GM19467 (cell line): ENCODE data around the gene LTO1.
"Not testable (repeated sequence)": the region's sequence is repeated elsewhere in the genome, so short reads cannot be mapped to it uniquely, and the experiment has no call there.

Source experiments
- ATAC-seq: cut with Tn5 transposase; IDR thresholded peaks from one replicate; pipeline ENCODE4 v1.9.1; 2021; ENCODE audit warnings: mild to moderate bottlenecking, moderate library complexity; ENCODE audit not compliant: unreplicated experiment

LTO1 gene

GRCh38 chr11:69636512-69637197, 38.5 kb downstream of the LTO1 start:
- no peak for ATAC-seq

DNA sequence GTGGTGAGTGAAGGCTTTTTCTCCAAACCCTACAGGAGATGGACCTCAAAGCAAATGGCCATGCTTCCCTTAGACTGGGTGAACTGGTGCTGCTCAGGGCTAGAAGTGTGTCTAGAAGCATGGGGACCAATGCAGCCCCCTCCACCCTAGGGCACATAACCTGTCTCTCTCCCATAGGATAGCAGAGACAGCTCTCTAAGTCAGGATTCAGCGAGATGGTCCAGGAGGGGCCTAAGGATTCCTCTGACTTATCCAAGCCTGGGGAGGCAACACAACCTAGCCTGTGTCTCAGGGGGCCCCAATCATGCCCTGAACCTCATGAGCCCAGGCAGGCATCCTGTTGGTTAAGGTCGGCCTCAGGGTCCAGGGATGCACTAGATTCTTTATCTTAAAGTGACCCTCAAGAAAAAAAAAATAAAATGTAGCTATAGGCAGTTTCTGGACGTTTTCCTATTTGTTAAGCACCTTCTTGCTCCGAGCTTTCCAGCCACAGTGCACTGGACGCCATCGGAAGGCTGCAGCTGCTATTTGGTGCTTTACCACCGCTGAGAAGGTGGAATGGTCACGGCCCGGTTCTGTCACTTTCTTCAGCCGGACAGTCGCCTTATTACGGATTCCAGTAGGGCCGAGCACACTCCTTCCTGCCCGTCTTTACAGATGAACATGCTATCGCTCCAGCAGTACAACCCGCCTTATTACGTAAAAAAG, 39.2 kb downstream of the LTO1 start:
- ATAC-seq: no peak

GRCh38 chr11:69635195-69635594, 40.0 kb downstream of the LTO1 start:
- no peak for ATAC-seq

- ATAC-seq: no peak
Measured at GRCh38 chr11:69634590-69634989, 40.6 kb downstream of the LTO1 start.

DNA sequence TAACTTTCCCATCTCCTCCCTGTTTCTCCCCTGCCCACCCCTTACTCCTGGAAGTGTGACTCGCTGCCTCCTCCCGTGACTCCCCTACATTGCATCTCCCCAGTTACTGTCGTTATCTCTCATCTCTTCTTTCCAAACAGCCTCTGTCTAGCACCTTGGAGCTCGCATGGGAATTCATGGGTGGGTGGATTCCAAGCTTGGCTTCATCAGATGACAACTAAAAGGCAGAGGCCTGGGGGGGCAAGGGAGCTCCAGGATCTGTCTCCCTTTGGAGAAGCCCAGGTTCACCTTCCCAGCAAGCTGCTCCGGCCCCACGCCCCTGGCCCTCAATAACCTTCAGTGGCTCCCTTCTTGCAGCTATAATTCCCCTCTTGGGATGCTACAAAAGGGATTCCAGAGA, 41.1 kb downstream of the LTO1 start:
- no peak for ATAC-seq

DNA sequence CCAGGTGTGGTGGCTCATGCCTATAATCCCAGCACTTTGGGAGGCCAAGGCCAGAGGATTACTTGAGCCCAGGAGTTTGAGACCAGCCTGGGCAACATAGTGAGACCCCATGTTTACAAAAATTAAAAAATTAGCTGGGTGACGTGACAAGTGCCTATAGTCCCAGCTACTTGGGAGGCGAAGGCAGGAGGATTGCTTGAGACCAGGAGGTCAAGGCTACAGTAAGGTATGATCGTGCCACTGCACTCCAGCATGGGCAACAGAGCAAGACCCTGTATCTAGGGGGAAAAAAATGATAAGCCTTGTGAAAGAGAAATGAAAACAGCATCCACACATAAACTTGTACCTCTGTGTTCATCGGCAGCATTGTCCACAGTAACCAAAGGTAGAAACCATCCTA, 42.3 kb downstream of the LTO1 start:
- no peak for ATAC-seq

DNA sequence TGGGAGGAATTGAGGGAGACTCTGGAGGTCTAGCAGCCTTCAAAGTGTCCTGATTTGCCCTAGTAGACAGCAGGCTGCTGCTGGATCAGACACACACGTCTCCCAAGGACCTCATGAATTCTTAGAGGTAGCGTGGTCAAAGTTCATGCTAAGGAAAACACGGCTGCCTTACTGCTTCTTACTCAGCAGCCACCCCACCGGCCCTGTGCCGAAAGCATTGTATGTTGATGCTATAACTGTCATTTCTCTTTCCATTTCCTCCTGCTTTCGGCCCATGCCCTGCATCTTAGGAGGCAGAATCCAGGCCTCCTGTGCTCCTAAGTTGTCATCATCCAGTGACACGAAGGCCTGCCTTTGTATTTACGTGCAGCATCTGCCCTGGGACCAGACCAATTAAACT, 44.7 kb downstream of the LTO1 start:
- no peak for ATAC-seq

- no peak for ATAC-seq
Measured at GRCh38 chr11:69630017-69630416, 45.1 kb downstream of the LTO1 start.

- no peak for ATAC-seq
Measured at GRCh38 chr11:69627551-69627950, 47.6 kb downstream of the LTO1 start.

DNA sequence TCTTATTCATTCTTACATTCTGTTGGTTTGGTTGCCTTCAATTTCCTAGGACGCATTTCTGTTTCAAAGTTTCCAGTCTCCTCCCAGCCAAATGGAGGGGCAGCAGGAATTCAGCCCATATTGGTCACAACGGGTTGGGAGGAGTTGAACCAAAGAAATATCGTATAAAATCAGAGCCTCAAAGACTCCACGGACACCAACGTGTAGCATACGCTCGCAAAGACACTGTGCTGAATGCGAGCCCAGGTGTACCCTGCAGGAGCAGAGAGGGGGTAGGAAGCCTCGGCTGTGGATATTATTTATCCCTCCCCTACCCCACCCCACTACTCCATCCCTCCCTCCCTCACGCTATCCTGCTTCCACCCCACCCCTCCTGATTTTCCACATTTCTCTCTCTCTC, 49.7 kb downstream of the LTO1 start:
- ATAC-seq: no peak

- ATAC-seq: no peak
Measured at GRCh38 chr11:69624293-69624692, 50.9 kb downstream of the LTO1 start.

DNA sequence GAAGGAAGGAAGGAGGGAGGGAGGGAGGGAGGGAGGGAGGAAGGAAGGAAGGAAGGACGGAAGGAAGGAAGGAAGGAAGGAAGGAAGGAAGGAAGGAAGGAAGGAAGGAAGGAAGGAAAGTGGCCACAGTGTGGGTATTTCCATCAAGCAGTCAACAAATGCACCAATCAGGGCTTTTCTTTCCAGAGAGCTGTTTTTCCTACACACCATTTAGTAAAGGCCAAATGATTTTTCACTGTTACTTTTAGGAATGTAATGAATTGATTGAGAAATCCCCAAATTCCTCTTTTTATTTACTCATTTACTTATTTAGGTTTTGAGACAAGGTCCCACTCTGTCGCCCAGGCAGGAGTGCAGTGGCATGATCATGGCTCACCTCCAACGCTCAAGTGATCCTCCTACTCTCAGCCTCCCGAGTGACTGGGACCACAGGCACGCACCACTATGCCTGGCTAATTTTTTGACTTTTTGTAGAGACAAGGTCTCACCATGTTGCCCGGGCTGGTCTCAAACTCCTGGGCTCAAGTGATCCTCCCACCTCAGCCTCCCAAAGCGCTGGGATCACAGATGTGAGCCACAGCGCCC, 53.0 kb downstream of the LTO1 start:
- ATAC-seq: not testable (repeated sequence)

DNA sequence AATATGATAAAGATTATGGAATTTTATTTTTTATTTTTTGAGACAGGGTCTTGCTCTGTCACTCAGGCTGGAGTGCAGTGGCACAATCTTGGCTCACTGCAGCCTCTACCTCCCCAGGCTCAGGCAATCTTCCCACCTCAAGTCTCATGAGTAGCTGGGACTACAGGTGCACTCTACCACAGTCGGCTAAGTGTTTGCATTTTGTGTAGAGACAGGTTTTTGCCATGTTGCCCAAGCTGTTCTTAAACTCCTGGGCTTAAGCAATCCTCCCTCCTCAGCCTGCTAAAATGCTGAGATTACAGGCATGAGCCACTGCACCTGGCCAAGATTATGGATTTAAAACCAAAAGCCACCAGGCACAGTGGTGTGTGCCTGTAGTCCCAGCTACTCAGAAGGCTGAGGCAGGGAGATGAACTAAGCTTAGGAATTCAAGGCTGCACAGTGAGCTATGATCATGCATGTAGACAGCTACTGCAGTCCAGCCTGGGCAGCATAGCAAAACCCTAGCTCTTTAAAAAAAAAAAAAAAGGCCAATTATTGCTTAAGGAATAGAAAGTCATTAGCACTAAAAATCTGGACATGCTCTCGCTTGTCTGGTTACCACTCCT, 54.4 kb downstream of the LTO1 start:
- no peak for ATAC-seq

DNA sequence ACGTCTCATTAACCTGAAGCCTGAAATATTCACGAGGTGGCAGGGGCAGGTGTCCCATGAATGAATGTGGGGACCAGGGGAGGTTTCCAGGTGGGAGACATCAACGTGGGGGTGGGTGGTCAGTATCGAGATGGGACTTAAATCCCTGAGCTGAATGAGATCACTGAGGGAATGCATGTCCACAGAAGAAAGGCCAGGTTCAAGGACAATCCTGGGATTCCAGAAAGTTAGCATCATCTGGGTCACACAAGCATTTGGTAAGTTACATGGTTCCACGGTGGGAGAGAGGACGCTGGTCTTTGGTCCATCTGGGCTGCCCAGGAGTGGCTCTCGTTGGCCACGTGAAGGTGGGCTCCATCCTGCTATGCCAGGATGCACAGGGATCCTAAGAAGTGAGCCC, 56.9 kb downstream of the LTO1 start:
- ATAC-seq: no peak

- ATAC-seq: no peak
Measured at GRCh38 chr11:69617682-69618081, 57.5 kb downstream of the LTO1 start.

DNA sequence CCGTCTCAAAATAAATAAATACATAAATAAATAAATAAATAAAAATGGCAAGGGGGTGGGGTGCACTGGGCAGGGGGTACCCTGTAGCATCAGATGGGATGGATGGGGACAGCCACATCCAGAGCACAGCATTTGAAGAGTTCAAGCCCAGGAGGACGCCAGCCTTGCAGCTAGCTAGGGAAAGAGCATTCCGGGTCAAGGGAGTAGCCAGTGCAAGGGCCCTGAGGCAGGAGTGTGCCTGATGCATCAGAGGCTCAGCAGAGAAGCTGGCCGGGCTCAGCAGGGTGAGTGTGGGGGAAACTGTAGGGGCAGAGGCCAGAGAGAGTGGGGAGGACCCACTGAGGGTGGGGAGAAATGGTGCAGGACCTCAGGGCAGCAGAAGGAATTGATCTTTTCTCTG, 57.9 kb downstream of the LTO1 start:
- ATAC-seq: no peak
